ENCODE measurements around the gene SMIM23.

Gene SMIM23

GRCh38 chr5:171821286-171821685, 35.7 kb downstream of the SMIM23 start:
- no peak for DNase-seq

GRCh38 chr5:171823269-171823668, 37.7 kb downstream of the SMIM23 start:
- peak; percentile 38 to 71 for DNase-seq

- DNase-seq, result no peak
Observed at GRCh38 chr5:171825051-171825450, 39.4 kb downstream of the SMIM23 start.

- no peak for DNase-seq
Observed at GRCh38 chr5:171826132-171826531, 40.5 kb downstream of the SMIM23 start.

- DNase-seq, result no peak
Observed at GRCh38 chr5:171827162-171827561, 41.5 kb downstream of the SMIM23 start.

- DNase-seq, result no peak
Observed at GRCh38 chr5:171830686-171831085, 45.1 kb downstream of the SMIM23 start.

GRCh38 chr5:171832775-171833174, 47.2 kb downstream of the SMIM23 start:
- no peak for DNase-seq

- DNase-seq, result no peak
Observed at GRCh38 chr5:171834461-171834860, 48.8 kb downstream of the SMIM23 start.

- no peak for DNase-seq
Observed at GRCh38 chr5:171835066-171835465, 49.4 kb downstream of the SMIM23 start.

- DNase-seq, result no peak
Observed at GRCh38 chr5:171837522-171837921, 51.9 kb downstream of the SMIM23 start.

- no peak for DNase-seq
Observed at GRCh38 chr5:171838066-171838465, 52.4 kb downstream of the SMIM23 start.

- DNase-seq, result no peak
Observed at GRCh38 chr5:171839112-171839511, 53.5 kb downstream of the SMIM23 start.

- DNase-seq, result no peak
Observed at GRCh38 chr5:171840066-171840465, 54.4 kb downstream of the SMIM23 start.

Measured in NCI-H526 (cell line).